GM12873 (cell line): ENCODE data around the gene PEX11A.

ENCODE experiments used
- CTCF ChIP-seq: IDR thresholded peaks from 2 replicates; pipeline ENCODE4 v1.5.1; 2012; ENCODE audit warnings: low read depth, mild to moderate bottlenecking, moderate library complexity, low read length, control low read depth; ENCODE audit not compliant: insufficient read depth; ENCODE audit errors: missing control alignments

The PEX11A gene

DNA sequence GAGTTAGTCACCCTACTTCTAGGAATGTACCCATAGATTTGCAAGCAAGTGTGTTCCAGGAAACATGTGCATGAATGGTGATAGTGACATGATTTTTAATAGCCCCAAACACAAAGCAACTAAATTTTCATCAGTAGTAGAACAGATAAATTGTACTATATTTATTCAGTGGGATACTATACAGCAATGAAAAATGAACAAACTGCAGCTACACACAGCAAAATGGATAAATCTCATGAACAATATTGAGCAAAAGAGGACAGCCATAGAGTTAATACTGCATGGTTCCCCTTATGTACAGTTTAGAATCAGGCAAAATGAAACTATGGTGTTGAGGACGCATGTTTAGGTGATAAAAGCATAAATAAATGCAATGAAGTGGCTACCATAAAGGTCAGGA lies 34.5 kb upstream of the PEX11A start:
- no peak for TF ChIP-seq CTCF

DNA sequence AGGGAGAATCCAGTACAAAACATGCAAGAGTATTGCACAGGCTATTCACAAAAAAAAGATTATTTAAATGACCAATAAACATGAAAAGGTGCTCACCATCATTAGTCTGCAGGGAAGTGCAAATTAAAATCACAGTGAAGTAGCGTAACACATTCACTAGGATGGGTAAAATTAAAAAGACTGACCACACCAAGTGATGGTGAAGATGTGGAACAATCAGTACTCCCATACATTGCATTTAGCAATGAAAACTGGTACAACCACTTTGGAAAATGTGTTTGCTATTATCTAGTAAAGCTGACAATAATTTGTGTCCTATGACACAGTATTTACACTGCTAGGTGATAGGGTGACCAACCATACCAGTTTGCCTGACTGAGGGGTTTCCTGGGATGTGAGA lies 34.1 kb upstream of the PEX11A start:
- TF ChIP-seq CTCF: no peak

DNA sequence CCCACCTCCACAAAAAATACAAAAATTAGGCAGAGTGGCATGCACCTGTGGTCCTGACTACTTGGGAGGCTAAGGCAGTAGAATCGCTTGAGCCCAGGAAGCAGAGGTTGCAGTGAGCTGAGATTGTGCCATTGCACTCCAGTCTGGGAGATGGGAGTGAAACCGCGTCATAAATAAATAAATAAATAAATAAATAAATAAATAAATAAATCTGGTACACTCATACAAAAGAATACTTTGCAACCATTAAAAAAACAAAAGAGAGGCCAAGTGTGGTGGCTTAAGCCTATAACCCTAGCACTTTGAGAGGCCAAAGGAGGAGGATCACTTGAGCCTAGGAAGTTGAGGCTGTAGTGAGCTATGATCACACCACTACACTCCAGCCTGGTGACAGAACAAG lies 32.5 kb upstream of the PEX11A start:
- TF ChIP-seq CTCF: no peak

DNA sequence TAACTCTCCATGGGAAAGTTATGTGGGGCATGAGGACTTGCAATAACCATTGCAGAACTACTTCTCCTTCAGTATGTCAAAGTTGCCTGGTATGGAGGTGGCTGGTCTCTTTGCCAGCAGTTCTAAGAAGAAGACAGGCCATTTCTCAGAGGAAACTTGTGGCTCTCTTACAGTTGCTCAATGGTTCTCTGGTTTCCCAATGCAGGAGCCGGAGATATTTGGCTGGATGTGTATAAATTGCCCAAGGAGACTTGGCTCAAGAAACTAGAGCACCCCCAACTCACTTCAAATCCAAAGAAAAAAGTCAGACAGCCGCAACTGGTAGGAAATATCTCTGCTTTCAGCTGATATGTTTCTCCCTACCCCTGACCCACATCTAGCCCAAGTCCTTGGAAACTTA lies 24.2 kb upstream of the PEX11A start:
- no peak for TF ChIP-seq CTCF

DNA sequence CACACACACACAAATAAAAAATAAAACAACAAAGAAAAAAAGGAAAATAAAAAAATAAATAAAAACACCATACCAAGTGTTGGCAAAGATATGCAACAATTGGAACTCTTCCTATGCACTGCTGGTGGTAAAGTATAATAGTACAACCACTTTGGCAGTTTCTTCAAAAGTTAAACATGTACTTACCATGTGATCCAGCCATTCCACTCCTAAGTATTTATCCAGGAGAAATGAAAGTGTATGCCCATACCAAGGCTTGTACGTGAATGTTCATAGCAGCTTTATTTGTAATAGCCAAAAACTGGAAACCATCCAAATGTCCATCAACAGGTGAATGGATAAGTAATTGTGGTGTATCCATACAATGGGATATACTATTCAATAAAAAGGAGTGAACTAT lies 17.0 kb upstream of the PEX11A start:
- no peak for TF ChIP-seq CTCF

DNA sequence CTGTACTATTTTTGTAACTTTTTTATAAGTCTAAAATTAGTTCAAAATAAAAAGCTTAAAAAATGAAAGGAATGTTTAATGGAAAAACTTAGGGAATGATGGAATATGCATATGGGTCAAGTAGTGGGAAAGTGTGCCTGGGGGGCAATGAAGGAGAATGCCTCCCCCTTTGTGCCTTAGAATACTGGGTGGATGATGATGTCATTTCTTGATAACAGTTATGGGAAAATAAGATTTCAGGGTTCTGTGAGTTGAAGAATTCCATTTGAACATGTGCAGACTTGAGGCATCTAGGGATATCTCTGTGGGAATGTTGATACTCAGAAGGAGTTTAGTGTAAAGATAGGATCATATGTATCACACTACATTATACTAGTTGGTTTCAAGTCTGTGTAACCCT lies 13.9 kb upstream of the PEX11A start:
- TF ChIP-seq CTCF: no peak

DNA sequence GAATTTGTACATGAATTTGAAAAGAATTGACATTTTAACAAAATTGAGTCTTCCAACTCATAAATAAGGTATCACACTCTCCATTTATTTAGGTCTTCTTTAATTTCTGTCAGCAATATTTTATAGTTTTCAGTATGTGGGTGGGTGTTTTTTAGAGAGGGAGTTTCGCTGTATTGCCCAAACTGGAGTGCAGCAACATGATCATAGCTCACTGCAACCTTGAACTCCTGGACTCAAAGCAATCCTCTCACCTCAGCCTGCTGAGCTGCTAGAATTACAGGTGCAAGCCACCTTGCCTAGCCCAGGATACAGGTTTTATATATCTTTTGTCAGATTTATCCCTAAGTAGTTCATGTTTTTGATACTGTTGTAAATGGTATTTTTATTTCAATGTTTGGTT lies 4.6 kb upstream of the PEX11A start:
- TF ChIP-seq CTCF: no peak

GRCh38 chr15:89693696-89694095 lies 3.1 kb upstream of the PEX11A start:
- no peak for TF ChIP-seq CTCF
